GM18873 (cell line): ENCODE measurements around the gene PHRF1.

Source experiments
- ATAC-seq: cut with Tn5 transposase; IDR thresholded peaks from one replicate; pipeline ENCODE4 v1.9.1; 2021; ENCODE audit warnings: mild to moderate bottlenecking, moderate library complexity, moderate number of reproducible peaks; ENCODE audit not compliant: unreplicated experiment, low FRiP score

PHRF1 gene

GRCh38 chr11:556662-557256, 19.5 kb upstream of the PHRF1 start:
- no peak for ATAC-seq

DNA sequence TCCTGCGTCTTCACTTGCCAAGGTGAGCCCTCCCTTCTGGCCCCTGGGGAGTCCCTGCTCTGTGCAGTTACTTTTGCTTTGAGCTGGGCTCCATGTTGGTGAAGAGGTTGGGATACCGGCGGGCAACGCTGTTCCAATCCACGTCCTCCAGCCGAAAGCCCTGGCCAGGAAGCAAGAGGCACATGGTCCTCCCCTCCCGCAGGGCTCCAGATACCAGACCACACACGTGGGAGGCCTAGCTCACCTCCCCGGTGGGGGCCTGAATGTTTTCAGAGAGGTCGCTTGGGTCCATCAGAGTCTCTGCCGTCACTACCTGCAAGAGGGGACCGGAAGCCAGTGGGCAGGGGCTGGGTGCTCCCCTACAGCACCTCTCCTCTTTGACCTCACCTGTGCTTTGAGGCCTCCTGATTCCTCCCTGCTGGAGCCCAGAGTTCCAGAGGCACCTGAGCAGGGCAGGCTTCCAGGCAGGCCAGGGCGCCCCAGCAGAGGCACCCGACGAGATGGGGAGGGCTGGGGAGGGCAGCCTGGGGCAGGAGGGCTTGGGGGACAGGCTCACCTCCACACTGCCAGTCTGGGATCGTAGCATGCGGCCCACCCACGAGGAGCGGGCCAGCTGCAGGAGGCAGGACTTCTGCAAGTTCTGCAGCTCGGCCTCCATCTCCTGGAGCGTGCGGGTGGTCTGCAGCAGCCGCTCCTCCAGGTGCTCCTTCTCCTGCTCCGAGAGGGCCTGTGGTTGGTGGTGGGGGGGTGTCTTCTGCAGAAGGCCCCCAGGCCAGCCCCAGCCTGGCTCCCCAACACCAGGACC, 18.7 kb upstream of the PHRF1 start:
- ATAC-seq: no peak

DNA sequence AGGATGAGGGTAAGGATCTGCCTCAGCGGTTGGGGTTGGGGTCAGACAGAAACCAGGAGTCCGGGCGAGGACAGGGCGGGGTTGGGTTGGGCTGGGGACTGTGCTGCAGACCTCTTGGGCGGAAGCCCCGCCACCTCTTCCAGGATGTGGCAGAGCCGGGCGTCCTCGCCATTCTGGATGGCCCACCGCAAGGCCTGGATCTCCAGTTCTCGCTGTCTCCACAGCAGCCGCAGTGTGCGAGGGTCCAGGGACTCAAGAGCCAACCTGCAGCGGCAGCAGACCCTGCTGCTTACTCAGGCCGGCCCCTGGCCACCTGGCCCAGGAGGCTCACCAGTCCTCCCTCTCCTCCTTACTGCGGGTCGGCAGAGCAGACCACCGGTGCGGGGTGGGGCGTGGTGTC, 17.8 kb upstream of the PHRF1 start:
- ATAC-seq: no peak

GRCh38 chr11:559020-559620, 17.1 kb upstream of the PHRF1 start:
- ATAC-seq: no peak

DNA sequence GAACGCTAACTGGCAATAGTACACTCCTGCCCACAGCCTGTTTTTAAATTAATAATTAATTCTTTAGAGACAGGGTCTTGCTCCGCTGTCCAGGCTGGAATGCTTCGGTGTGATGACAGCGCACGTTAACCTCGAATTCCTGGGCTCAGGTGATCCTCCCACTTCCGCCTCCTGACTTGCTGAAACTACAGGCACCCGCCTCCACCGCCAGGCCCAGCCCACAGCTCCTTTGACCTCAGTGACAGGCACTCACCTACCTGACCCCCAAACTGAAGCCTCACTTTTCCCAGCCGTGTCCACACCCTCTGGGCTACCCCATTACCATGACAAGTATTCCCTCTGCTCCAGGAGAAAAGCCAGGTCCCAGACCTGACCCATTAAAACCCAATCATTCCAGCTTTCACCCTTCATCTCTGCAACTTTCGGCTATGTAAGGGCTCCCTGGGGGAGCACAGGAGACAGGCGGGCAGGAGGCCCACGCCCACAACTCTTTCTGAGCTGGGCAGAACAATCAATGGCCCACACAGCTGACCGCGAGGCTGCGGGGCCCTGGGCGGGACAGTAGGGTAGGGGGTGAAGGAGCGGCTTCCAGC, 16.5 kb upstream of the PHRF1 start:
- no peak for ATAC-seq

GRCh38 chr11:560305-561147, 15.7 kb upstream of the PHRF1 start, which contains the start of the genes LMNTD2 and RASSF7:
Gene LMNTD2 (minus strand): TSS chr11:560738. CDS start chr11:560716, 22 bp downstream.
Gene RASSF7 (plus strand): TSS chr11:560970. CDS start chr11:561769, 799 bp downstream.
- peak; percentile 43 for ATAC-seq

DNA sequence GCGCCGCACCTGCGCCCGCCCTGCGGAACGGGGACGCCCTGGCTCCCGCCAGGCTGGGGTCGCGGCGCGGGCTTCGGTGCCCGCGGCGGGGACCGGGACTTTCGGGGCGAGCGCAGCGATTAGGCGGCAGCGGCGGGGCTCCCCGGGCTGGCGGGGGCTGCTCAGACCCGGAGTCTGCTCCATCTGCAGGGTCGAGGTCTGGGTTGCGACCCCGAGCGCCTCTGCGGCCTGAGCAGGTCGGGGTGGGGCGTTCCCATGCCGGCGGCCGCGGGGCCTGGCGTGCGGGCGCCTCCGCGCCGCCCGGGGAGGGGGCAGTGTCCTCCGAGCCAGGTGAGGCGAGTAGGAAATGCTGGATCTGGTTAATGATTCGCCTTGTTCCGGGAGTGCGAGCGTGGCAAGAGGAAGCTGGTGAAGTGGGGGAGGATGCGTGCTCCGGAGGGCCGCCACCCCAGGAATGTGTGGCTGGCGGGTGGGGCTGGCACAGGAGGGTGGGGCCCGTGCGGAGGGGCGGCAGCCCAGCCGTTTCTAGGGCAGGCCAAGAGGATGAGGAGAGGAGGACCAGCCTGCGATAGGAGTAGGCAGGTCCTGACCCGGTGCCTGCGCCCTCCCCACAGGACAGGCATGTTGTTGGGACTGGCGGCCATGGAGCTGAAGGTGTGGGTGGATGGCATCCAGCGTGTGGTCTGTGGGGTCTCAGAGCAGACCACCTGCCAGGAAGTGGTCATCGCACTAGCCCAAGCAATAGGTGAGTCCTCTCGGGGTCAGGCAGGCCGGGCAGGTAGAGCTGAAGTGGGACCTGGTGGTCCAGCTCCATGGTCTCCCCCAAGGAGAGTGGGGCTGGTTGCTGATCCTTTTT, 14.9 kb upstream of the PHRF1 start:
- ATAC-seq: no peak

GRCh38 chr11:562046-562645, 14.1 kb upstream of the PHRF1 start:
- ATAC-seq: no peak

DNA sequence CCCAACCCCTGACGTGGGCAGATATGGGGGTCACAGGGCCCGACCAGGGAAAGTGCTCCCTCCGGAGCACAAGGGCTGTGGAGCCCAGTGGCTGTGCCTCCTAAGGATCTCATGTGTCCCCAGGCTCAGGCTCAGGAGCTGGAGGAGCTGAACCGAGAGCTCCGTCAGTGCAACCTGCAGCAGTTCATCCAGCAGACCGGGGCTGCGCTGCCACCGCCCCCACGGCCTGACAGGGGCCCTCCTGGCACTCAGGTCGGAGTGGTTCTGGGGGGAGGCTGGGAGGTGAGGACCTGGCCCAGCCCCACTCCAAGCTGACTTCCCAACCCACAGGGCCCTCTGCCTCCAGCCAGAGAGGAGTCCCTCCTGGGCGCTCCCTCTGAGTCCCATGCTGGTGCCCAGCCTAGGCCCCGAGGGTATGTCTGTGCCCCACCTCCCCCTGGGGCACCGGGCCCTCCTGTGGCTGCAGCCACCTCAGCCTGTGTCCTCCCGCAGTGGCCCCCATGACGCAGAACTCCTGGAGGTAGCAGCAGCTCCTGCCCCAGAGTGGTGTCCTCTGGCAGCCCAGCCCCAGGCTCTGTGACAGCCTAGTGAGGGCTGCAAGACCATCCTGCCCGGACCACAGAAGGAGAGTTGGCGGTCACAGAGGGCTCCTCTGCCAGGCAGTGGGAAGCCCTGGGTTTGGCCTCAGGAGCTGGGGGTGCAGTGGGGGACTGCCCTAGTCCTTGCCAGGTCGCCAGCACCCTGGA, 13.0 kb upstream of the PHRF1 start:
- ATAC-seq: no peak

GRCh38 chr11:563812-564578, 12.3 kb upstream of the PHRF1 start:
- no peak for ATAC-seq

- no peak for ATAC-seq
These were observed 10.3 kb upstream of the PHRF1 start for GRCh38 chr11:565921-566509.

- no peak for ATAC-seq
These were observed 9.2 kb upstream of the PHRF1 start for GRCh38 chr11:567011-567628.

GRCh38 chr11:567629-568292, 8.5 kb upstream of the PHRF1 start:
- no peak for ATAC-seq

DNA sequence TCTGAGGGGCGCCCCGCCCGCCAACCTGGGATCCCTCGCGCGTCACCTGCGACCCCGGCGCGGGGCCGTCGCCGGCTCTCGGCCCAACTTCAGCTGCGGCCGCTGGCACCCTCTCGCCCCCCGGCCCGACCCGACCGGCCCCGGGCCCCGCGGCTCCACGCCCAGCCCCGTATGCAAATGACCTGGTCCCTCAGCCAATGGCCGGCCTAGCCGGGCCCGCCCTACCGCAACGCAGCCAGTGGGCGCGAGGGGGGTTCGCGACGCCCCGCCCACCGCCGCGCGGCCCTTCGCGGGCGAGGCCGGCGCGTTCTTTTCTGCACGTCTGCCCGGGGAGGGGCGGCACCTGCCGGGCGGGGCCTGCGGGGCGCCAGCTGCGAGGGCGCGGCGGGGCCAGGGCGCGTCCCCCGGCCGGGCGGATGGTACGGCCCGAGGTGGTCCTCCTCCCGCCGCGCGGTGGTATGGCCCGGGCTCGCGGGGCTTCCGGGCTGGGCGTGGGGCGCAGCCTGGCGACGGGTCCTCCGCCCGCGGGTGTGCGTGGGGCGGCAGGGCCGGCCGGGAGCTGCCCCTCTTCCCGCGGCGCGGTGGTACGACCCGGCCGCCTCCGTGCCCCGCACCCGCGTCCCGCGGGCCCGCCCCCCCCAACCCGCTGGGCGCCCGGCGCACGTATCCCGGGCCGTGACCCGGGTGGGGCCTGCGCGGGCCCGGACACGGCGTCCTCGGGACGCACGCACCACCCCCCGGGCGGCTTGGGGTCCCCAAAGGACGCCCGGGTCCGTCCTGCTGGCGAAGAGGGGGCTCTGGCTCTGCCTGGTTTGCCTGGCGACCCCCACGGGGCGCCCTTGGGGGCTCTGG, 7.7 kb upstream of the PHRF1 start:
- peak; percentile 73 for ATAC-seq

DNA sequence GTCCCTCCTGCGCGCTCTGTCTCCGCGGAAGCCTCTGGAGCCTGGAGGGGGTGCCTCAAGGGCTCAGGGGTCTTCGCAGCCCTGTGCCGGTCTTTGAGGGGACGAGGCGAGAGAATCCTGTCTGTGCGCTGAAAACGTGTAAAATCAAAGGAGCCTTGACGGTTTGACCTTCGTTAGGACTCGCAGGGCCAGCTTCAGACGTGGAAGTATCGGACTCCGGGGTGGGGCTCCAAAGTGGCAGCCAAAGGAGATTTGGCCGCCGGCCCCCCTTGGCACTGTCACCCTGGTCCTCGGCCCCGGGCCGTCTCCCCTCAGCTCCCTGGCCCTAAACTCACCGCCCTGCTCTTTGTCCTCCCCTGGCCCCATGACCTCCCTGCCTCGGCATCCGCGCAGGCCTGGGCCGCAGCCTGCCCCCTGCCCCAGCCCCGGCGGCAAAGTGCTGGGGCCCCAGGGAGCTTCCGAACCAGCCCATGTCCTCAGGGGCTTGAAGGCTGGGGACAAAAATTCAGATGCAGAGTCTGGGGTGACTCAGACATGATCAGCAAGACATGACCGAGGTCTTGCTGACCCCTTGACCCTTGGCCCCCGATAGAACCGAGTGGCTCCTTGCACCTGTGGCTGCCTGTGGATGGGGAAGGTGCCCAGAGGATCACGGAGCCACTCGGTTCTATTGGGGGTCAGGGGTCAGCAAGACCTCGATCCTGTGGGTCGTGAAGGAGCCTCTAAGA, 6.9 kb upstream of the PHRF1 start:
- no peak for ATAC-seq
